Colonic mucosa (tissue), 4 donors: ENCODE measurements around the gene ARHGEF4. TPM values are rescaled to one million over a fixed set of nuclear protein-coding genes. Genes with fewer than 3 reads are reported as not detected.

Experiments
- DNase-seq: peaks from one replicate; pipeline ENCODE4 v3.0.0-alpha.2; 2020
- H3K27ac ChIP-seq: fragments of 200-600 bp; one replicate; pipeline ENCODE4 v1.8.0; 2021
- H3K27me3 ChIP-seq: fragments of 200-600 bp; one replicate; pipeline ENCODE4 v1.8.0; 2021
- H3K36me3 ChIP-seq: fragments of 200-600 bp; one replicate; pipeline ENCODE4 v1.8.0; 2021
- H3K4me1 ChIP-seq: fragments of 200-600 bp; one replicate; pipeline ENCODE4 v1.8.0; 2021; ENCODE audit warnings: mild to moderate bottlenecking
- H3K4me3 ChIP-seq: fragments of 200-600 bp; one replicate; pipeline ENCODE4 v1.8.0; 2021
- H3K9ac ChIP-seq, 2 donors: one replicate each; pipeline ENCODE4 v1.7.0; 2013; ENCODE audit warnings: control low read depth in 2 of 2, low read depth in 2 of 2, low read length in 2 of 2
- H3K9me3 ChIP-seq: fragments of 200-600 bp; one replicate; pipeline ENCODE4 v1.8.0; 2021
- intact Hi-C: fragments of 100-400 bp; cut with DNase I; formaldehyde crosslinking; loops from one replicate; pipeline ENCODE4 v1.14.1; 2022
- total RNA-seq, 2 donors: library from RNA; stranded (reverse); fragmentation: NEBNext Ultra II Directional in 1 of 2; extraction: Animal tissue kit (Norgen Biotek cat#: 25700) in 1 of 2; gene quantifications; one replicate each; pipeline ENCODE4 v1.2.1, GENCODE V29; 2021
- TF ChIP-seq, protein P1 (sequence below): fragments of 200-600 bp; IDR thresholded peaks from one replicate; pipeline ENCODE4 v1.8.0; 2022; ENCODE audit warnings: antibody characterized with exemption, mild to moderate bottlenecking
- donor health status: healthy.
- donor health status: DM: no; HTN: no; CAD: no.
- donor health status: DM: no; HTN: no; CAD: no.

ARHGEF4 gene
- total RNA-seq, 2 donors from 2014 or later: 1.6 to 2.6 TPM

DNA sequence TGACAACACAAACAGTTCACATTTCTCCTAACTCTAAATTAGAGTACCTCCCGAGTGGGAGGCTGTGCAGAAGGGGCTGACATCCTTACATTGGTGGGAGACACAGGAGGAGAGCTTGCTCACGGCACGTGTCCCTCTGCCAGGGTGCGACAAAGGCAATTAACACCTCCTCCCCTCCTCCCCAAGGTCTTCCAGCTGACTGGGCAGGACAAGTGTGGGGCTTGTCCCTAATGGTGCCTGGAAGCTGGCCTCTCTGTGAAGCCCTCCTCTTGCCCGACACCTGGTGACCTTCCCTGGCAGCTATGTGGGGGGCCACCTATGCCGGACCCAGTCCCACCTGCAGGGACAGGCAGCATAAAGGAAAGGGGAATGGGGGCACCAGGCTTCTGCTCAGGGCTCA lies 199.6 kb downstream of the ARHGEF4 start:
- no peak for DNase-seq
- intact Hi-C loops: no loop called here
- Histone ChIP-seq H3K4me1 (no peaks in the 10 kb centered on the region), H3K27me3 (peaks cover 20% of the 10 kb centered on the region), H3K4me3 (no peak overlapping the region), H3K9me3 (no peaks in the 10 kb centered on the region), H3K27ac (no peak overlapping the region), H3K36me3 (no peaks in the 10 kb centered on the region), H3K9ac (no peak overlapping the region)
- TF ChIP-seq, protein P1, sequence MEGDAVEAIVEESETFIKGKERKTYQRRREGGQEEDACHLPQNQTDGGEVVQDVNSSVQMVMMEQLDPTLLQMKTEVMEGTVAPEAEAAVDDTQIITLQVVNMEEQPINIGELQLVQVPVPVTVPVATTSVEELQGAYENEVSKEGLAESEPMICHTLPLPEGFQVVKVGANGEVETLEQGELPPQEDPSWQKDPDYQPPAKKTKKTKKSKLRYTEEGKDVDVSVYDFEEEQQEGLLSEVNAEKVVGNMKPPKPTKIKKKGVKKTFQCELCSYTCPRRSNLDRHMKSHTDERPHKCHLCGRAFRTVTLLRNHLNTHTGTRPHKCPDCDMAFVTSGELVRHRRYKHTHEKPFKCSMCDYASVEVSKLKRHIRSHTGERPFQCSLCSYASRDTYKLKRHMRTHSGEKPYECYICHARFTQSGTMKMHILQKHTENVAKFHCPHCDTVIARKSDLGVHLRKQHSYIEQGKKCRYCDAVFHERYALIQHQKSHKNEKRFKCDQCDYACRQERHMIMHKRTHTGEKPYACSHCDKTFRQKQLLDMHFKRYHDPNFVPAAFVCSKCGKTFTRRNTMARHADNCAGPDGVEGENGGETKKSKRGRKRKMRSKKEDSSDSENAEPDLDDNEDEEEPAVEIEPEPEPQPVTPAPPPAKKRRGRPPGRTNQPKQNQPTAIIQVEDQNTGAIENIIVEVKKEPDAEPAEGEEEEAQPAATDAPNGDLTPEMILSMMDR: no peak

DNA sequence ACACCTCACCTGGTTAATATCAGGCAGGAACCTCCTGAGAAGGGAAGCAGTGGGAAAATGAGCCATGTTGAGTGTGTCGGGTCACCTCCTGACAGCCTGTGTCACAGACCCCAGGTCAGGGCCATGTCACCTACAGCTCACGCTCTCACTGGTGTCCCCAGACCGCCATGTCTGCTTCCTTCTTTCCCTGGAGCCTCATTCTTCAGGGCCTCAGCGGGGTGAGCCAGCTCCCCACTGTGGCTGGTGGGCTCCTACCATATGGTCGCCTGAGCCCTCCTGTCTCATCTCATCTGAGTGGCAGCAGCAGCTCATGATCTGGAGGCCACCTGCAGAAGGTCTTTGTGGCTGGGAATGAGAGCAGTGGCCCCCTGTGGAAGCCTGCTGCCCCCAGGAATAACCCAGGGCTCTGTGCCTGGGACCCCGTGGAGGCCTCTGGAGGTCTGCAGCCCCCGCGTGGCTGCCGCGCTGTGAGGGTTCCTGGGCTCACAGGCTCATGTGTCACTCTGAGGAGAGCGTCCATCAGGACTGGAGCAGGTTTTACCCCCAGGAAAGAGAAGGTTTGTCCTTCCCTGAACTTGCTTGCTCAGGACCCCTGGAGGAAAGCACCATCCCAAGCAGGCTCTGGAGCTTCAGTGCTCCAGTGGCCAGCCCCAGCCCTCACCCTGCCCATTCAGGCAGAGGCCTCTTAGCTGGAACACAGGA lies 200.1 kb downstream of the ARHGEF4 start:
- no peaks in the 10 kb centered on the region for H3K9me3 ChIP-seq
- no peak for DNase-seq

DNA sequence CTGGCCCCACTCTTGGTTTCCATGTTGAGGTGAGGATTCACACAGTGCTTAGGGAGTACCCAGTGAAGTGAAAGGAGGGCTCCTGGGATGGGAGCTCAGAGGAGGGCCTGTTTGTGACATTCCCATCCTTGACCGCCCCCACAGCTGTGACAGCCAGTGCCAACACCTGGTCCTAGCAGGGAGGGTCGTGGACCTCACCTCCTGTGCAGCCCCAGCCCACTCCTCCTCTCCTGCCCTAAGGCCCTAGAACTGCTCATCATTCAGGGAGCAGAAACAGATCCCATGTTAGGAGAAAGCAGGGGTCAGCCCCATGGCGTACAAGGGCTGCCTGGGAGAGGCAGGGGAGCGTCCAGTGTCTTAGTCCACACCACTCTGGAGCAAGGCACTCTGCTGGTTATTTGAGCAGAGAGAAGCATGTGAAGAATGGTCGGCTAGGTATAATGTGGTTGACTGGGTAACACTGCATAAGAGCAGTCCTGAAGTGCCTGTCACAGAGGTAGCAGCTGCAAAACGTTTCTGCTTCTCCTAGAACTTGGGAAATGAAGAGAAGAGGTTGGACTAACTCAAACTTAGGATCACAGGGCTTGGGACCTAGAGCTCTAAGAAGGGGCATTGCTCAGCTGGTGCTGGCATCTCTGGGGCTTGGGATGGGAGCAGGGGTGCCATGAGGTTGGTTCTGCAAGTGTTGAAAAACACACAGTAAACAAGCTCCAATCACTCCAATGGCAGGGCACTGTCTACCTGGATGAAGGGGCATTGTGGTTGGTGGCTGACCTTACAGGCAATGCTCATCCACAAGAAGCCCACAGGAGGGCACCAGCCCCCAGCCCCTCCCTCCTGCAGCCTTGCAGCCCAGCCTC lies 200.9 kb downstream of the ARHGEF4 start:
- TF ChIP-seq, protein P1: no peak
- Histone ChIP-seq H3K4me1 (no peaks in the 10 kb centered on the region), H3K9me3 (no peaks in the 10 kb centered on the region), H3K36me3 (no peaks in the 10 kb centered on the region), H3K27me3 (peaks cover 20% of the 10 kb centered on the region), H3K27ac (no peak overlapping the region), H3K4me3 (no peak overlapping the region), H3K9ac (no peak overlapping the region)
- intact Hi-C loops: no loop called here
- no peak for DNase-seq

More for the DNA sequence above, 200.1 kb downstream of the ARHGEF4 start:
- no peaks in the 10 kb centered on the region for H3K36me3 ChIP-seq
- H3K27me3 ChIP-seq: peaks cover 20% of the 10 kb centered on the region
- no peak overlapping the region for H3K4me3 ChIP-seq
- no peak overlapping the region for H3K27ac ChIP-seq
- H3K4me1 ChIP-seq: no peaks in the 10 kb centered on the region
- TF ChIP-seq, protein P1: no peak
- H3K9ac ChIP-seq: no peak overlapping the region
- intact Hi-C loops: no loop called here

DNA sequence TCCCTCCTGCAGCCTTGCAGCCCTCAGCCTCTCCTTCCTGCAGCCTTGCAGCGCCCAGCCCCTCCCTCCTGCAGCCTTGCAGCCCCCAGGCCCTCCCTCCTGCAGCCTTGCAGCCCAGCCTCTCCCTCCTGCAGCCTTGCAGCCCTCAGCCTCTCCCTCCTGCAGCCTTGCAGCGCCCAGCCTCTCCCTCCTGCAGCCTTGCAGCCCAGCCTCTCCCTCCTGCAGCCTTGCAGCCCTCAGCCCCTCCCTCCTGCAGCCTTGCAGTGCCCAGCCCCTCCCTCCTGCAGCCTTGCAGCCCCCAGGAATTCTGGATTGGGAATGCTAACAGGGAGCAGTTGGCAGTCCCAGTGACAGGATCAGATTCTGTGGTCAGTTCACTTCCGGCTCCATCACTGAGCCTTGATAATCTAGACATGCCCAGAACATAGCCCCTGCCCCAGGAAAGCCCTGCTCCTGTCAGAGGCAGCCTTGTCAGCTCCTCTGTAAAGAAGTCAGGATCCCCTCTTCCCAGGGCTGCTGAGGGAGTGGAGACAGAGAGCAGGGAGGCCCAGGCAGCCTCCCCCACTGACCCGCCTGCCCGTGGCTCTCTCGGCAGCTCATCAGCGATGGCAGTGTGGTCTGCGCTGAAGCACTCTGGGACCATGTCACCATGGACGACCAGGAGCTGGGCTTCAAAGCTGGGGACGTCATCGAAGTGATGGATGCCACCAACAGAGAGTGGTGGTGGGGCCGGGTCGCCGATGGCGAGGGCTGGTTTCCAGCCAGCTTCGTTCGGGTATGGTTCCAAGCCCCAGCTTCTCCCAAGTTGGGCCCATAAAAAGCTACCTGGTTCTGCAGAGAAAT lies 201.8 kb downstream of the ARHGEF4 start:
- intact Hi-C loops: no loop called here
- Histone ChIP-seq H3K27me3 (peaks cover 20% of the 10 kb centered on the region), H3K27ac (no peak overlapping the region), H3K4me1 (no peaks in the 10 kb centered on the region), H3K36me3 (no peaks in the 10 kb centered on the region), H3K4me3 (no peak overlapping the region), H3K9ac (no peak overlapping the region), H3K9me3 (no peaks in the 10 kb centered on the region)
- TF ChIP-seq, protein P1: no peak
- no peak for DNase-seq

DNA sequence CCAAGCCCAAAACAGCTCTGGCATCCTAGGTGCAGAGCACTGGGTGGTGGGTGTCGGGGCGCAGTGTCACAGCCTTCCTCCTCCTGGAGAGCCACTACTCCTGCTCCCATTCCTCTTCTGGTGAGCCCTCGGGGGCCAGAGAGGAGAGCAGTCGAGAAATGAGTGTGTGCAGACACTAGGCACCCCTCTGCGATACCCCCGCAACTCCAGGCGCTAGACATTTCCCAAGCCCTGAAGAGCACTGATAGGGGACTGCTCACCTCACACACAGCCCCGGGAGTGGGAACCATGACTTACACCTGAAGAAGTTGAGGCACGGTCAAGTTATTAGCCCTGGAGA lies 202.4 kb downstream of the ARHGEF4 start:
- no peak for DNase-seq
- Histone ChIP-seq H3K4me3 (no peak overlapping the region), H3K9me3 (no peaks in the 10 kb centered on the region), H3K36me3 (no peaks in the 10 kb centered on the region), H3K27ac (no peak overlapping the region), H3K9ac (no peak overlapping the region), H3K27me3 (peaks cover 16% of the 10 kb centered on the region), H3K4me1 (no peaks in the 10 kb centered on the region)
- intact Hi-C loops: no loop called here
- TF ChIP-seq, protein P1: no peak
